IPS-18a (cell line): ENCODE results near the gene MRAS.
"Not testable (repeated sequence)": the region's sequence is repeated elsewhere in the genome, so short reads cannot be mapped to it uniquely, and the experiment has no call there.

Experiments used
- H3K27ac ChIP-seq: one replicate; pipeline ENCODE4 v1.5.1; 2013; ENCODE audit warnings: low read length
- H3K27me3 ChIP-seq: one replicate; pipeline ENCODE4 v1.6.1; 2013; ENCODE audit warnings: mild to moderate bottlenecking, low read length; ENCODE audit not compliant: control insufficient read depth, insufficient read depth
- H3K36me3 ChIP-seq: one replicate; pipeline ENCODE4 v1.6.1; 2013; ENCODE audit warnings: low read depth, low read length; ENCODE audit not compliant: control insufficient read depth
- H3K4me1 ChIP-seq: one replicate; pipeline ENCODE4 v1.6.1; 2013; ENCODE audit warnings: low read depth, low read length; ENCODE audit not compliant: control insufficient read depth
- H3K4me3 ChIP-seq: one replicate; pipeline ENCODE4 v1.5.1; 2013; ENCODE audit warnings: low read length
- H3K9ac ChIP-seq: one replicate; pipeline ENCODE4 v1.6.1; 2013; ENCODE audit warnings: mild to moderate bottlenecking, low read length, moderate library complexity
- H3K9me3 ChIP-seq: one replicate; pipeline ENCODE4 v1.6.1; 2013; ENCODE audit warnings: low read depth, low read length; ENCODE audit not compliant: control insufficient read depth

MRAS gene

DNA sequence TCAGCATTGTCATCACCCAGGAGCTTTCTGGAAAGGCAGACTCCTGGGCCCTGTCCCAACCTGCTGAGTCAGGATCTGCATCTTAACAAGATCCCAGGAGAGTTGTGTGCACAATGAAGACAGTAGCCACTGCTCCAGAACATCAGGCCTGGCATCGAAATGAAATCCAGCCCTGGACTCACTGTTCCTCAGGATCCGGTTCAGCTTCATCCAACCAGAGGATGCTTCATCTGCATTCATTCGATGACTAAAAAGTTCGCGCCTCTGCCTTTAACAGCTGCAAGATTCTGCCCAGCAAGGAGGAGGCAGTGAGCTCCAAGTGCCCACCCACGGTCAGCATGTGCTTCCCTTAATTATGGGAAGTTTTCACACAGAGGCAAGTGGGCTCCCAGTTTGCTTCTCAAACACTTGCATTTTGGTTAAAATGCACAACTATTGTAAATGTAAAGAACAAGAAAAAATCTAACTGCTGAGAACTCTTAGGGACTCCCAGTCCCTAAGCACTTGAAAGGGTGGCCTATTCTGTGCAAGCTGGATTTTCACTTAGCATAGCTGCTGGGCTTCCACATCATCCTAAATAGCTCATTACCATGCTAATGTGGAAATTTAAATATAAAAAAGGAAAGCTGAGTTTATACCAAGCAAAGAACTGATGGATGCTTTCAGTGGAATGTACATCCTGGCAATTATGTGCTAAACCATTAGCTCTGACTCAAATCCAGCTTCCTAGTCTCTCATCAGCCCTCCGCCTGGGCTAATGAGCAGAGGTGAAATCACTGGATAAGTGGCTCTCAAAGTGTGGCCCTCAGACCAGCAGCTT lies 60.6 kb downstream of the MRAS start:
- H3K27ac ChIP-seq = no peak overlapping the region
- no peak overlapping the region for H3K4me3 ChIP-seq
- no peaks in the 10 kb centered on the region for H3K36me3 ChIP-seq
- no peaks in the 10 kb centered on the region for H3K27me3 ChIP-seq
- no peak overlapping the region for H3K9ac ChIP-seq
- no peaks in the 10 kb centered on the region for H3K9me3 ChIP-seq
- H3K4me1 ChIP-seq = peaks cover 20% of the 10 kb centered on the region

GRCh38 chr3:138412821-138413551 lies 64.6 kb downstream of the MRAS start:
- H3K27ac ChIP-seq = no peak overlapping the region
- no peaks in the 10 kb centered on the region for H3K27me3 ChIP-seq
- H3K4me1 ChIP-seq = peaks cover 14% of the 10 kb centered on the region
- H3K4me3 ChIP-seq = no peak overlapping the region
- H3K9me3 ChIP-seq = no peaks in the 10 kb centered on the region
- no peak overlapping the region for H3K9ac ChIP-seq
- no peaks in the 10 kb centered on the region for H3K36me3 ChIP-seq

GRCh38 chr3:138416236-138416635 lies 67.9 kb downstream of the MRAS start:
- H3K27me3 ChIP-seq, H3K9me3 ChIP-seq, H3K4me1 ChIP-seq, H3K27ac ChIP-seq, H3K36me3 ChIP-seq, H3K9ac ChIP-seq, H3K4me3 ChIP-seq: not testable (repeated sequence)

DNA sequence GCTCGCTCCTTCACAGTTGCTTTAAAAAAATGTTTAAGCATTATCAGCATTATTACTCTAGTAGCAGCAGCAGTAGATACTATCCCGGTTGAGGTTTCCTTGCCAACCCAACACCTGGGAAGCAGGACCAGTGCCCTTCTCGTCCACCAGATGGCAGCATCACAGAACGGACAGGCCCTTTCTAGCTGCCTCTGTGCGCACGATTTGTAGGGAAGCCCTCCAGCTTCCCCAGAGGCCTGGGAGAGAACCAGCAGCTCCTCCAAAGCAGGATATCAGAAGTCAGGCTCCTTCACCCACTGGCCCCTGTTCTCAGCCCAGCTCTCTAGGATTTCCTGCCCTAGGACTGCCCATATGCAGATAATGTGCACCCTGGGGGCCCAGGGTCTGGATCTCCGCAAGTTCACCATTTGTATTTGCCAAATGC lies 69.2 kb downstream of the MRAS start:
- Histone ChIP-seq H3K36me3 (no peaks in the 10 kb centered on the region), H3K4me1 (no peaks in the 10 kb centered on the region), H3K9ac (no peak overlapping the region), H3K27me3 (no peaks in the 10 kb centered on the region), H3K4me3 (no peak overlapping the region), H3K9me3 (no peaks in the 10 kb centered on the region), H3K27ac (no peak overlapping the region)

GRCh38 chr3:138418601-138419206 lies 70.3 kb downstream of the MRAS start:
- Histone ChIP-seq H3K27ac (no peak overlapping the region), H3K9ac (no peak overlapping the region), H3K4me1 (no peaks in the 10 kb centered on the region), H3K4me3 (no peak overlapping the region), H3K9me3 (no peaks in the 10 kb centered on the region), H3K36me3 (no peaks in the 10 kb centered on the region), H3K27me3 (no peaks in the 10 kb centered on the region)

GRCh38 chr3:138423316-138423715 lies 74.9 kb downstream of the MRAS start:
- Histone ChIP-seq H3K4me1 (no peaks in the 10 kb centered on the region), H3K4me3 (no peak overlapping the region), H3K9me3 (no peaks in the 10 kb centered on the region), H3K9ac (no peak overlapping the region), H3K27ac (no peak overlapping the region), H3K27me3 (no peaks in the 10 kb centered on the region), H3K36me3 (no peaks in the 10 kb centered on the region)

- no peak overlapping the region for H3K4me3 ChIP-seq
- no peaks in the 10 kb centered on the region for H3K36me3 ChIP-seq
- no peak overlapping the region for H3K27ac ChIP-seq
- no peaks in the 10 kb centered on the region for H3K4me1 ChIP-seq
- no peaks in the 10 kb centered on the region for H3K27me3 ChIP-seq
- H3K9ac ChIP-seq = no peak overlapping the region
- no peaks in the 10 kb centered on the region for H3K9me3 ChIP-seq
These were observed 75.9 kb downstream of the MRAS start for GRCh38 chr3:138424323-138424722.

GRCh38 chr3:138426211-138426610 lies 77.8 kb downstream of the MRAS start:
- Histone ChIP-seq H3K9me3 (no peaks in the 10 kb centered on the region), H3K4me1 (no peaks in the 10 kb centered on the region), H3K4me3 (no peak overlapping the region), H3K9ac (no peak overlapping the region), H3K27ac (no peak overlapping the region), H3K27me3 (no peaks in the 10 kb centered on the region), H3K36me3 (no peaks in the 10 kb centered on the region)

DNA sequence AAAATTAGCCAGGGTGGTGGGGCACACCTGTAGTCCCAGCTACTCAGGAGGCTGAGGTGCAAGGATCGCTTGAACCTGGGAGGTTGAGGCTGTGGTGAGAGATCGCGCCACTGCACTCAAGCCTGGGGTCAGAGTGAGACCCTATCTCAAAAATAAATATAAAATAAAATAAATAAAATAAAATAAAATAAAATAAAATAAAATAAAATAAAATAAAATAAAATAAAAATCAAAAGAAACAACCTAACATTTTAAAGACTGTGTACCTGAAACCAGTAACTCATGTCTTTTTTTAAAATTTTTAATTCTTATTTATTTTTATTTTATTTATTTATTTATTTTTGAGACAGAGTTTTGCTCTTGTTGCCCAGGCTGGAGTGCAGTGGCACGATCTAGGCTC lies 78.4 kb downstream of the MRAS start:
- not testable (repeated sequence) for H3K4me3 ChIP-seq, H3K9me3 ChIP-seq, H3K27ac ChIP-seq, H3K36me3 ChIP-seq, H3K4me1 ChIP-seq, H3K27me3 ChIP-seq, H3K9ac ChIP-seq

- no peaks in the 10 kb centered on the region for H3K4me1 ChIP-seq
- H3K9me3 ChIP-seq = no peaks in the 10 kb centered on the region
- H3K27ac ChIP-seq = no peak overlapping the region
- H3K9ac ChIP-seq = no peak overlapping the region
- H3K36me3 ChIP-seq = no peaks in the 10 kb centered on the region
- H3K27me3 ChIP-seq = peaks cover 23% of the 10 kb centered on the region
- H3K4me3 ChIP-seq = no peak overlapping the region
These were observed 81.3 kb downstream of the MRAS start for GRCh38 chr3:138429665-138430064.

DNA sequence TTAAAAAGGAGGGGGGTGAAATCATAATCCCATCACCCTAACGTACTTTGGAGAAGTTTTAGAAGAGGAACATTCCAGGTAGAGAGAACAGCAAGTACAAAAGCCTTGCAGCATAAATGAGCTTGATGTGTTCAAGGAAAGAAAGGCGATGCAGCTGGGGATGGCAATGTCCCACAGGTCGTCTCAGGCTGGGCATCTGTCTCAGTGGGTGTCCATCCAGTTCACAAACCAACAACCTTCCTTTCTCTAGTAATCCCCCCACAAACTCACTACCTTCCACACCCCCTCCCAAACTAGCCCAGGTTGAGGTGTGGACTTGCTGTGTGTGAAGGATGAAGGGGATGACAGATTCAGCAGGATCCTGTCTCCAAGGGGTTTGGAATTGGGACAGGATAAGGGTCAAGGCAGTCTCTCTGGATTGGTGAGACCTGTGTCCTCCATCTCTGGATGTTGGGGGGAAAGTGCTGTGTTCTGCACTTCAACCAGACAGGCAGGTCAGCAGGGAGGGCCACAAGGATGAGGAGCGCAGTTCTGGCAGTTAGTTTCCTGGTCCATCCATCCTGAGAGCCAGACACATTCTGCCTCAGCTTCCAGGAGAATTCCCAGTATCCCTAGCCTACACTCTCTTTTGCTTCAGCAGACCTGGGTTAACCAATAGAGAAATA lies 84.3 kb downstream of the MRAS start:
- Histone ChIP-seq H3K27me3 (peaks cover 49% of the 10 kb centered on the region), H3K27ac (no peak overlapping the region), H3K9ac (no peak overlapping the region), H3K9me3 (no peaks in the 10 kb centered on the region), H3K4me1 (no peaks in the 10 kb centered on the region), H3K4me3 (no peak overlapping the region), H3K36me3 (no peaks in the 10 kb centered on the region)
